ENCODE results near the gene AADACL4. TPM values are rescaled to one million over a fixed set of nuclear protein-coding genes. Genes with fewer than 3 reads are reported as not detected.

AADACL4 gene
- total and polyA plus RNA-seq, 2 donors (not counting 1 experiment from before 2014, with no cell fraction given): not detected

GRCh38 chr1:12604114-12604874, 39.6 kb upstream of the AADACL4 start:
- Histone ChIP-seq H3K79me2 (ENCODE audit: control insufficient read depth, insufficient read depth, low read length) (no peaks in the 10 kb centered on the region), H4K20me1 (ENCODE audit: control insufficient read depth, insufficient read depth, low read length, poor library complexity, severe bottlenecking) (no peaks in the 10 kb centered on the region), H3K4me1 (ENCODE audit: control insufficient read depth in 2 of 2, insufficient read depth in 2 of 2, low read length in 2 of 2) (no peaks in the 10 kb centered on the region), H3K27me3 (replicated peaks in 1 of 4; ENCODE audit: control extremely low read depth in 1 of 4, control insufficient read depth in 3 of 4, insufficient read depth in 4 of 4, low read length in 3 of 4) (no peaks in the 10 kb centered on the region), H3K4me2 (replicated peaks; ENCODE audit: low read depth, low read length, poor library complexity, severe bottlenecking) (no peak overlapping the region), H2AFZ (ENCODE audit: insufficient read depth, low read depth, low read length, poor library complexity, severe bottlenecking) (no peak overlapping the region), H3K9me3 (ENCODE audit: control extremely low read depth in 1 of 3, control insufficient read depth in 2 of 3, insufficient read depth in 1 of 3, low read length in 2 of 3) (no peaks in the 10 kb centered on the region), H3K4me3 (ENCODE audit: control extremely low read depth in 1 of 5, extremely low read depth in 1 of 5, insufficient read depth in 1 of 5, low read depth in 2 of 5, low read length in 4 of 5) (no peak overlapping the region), H3K36me3 (replicated peaks in 1 of 2; ENCODE audit: control extremely low read depth in 1 of 2, control insufficient read depth in 1 of 2, extremely low read depth in 1 of 2, insufficient read depth in 2 of 2, low read length in 1 of 2) (no peaks in the 10 kb centered on the region), H3K9ac (ENCODE audit: low read length) (no peak overlapping the region), H3K27ac (ENCODE audit: low read length in 2 of 2) (no peak overlapping the region)
- no peaks in the 10 kb centered on the region for H3K4me1 Mint-ChIP-seq
- peaks cover 7% of the 10 kb centered on the region for H3K27me3 Mint-ChIP-seq
- no peak overlapping the region for H3K4me3 Mint-ChIP-seq
- 66% methylated on average over 7 of the region's 16 CpGs for WGBS (ENCODE audit: insufficient coverage)
- no peaks in the 10 kb centered on the region for H3K9me3 Mint-ChIP-seq (ENCODE audit: insufficient read depth)
- intact Hi-C loops (cut with micrococcal nuclease): no loop called here
- ATAC-seq (ENCODE audit: low read depth) (no peak), DNase-seq (no peak)
- CTCF ChIA-PET: interaction anchor here (1.5 kb wide), 1 partner anchor 11 kb away, joined by 5 read pairs; no protein-coding TSS in a partner anchor
- POLR2A ChIA-PET: no interaction called here
- H3K27ac Mint-ChIP-seq: no peak overlapping the region
- no peak for TF ChIP-seq EZH2 (IDR thresholded peaks at IDR 0.05; ENCODE audit: borderline replicate concordance, insufficient read depth, low read depth, low read length, poor library complexity, severe bottlenecking)
- no peak for TF ChIP-seq CTCF (IDR thresholded peaks at IDR 0.05)

- ChIA-PET CTCF (interaction anchor here (1.5 kb wide), 1 partner anchor 11 kb away, joined by 5 read pairs; no protein-coding TSS in a partner anchor), POLR2A (no interaction called here)
- Histone ChIP-seq H3K4me2 (replicated peaks; ENCODE audit: low read depth, low read length, poor library complexity, severe bottlenecking) (no peak overlapping the region), H3K4me3 (ENCODE audit: control extremely low read depth in 1 of 5, extremely low read depth in 1 of 5, insufficient read depth in 1 of 5, low read depth in 2 of 5, low read length in 4 of 5) (no peak overlapping the region), H3K27me3 (replicated peaks in 1 of 4; ENCODE audit: control extremely low read depth in 1 of 4, control insufficient read depth in 3 of 4, insufficient read depth in 4 of 4, low read length in 3 of 4) (no peaks in the 10 kb centered on the region), H4K20me1 (ENCODE audit: control insufficient read depth, insufficient read depth, low read length, poor library complexity, severe bottlenecking) (no peaks in the 10 kb centered on the region), H3K79me2 (ENCODE audit: control insufficient read depth, insufficient read depth, low read length) (no peaks in the 10 kb centered on the region), H3K9ac (ENCODE audit: low read length) (no peak overlapping the region), H3K27ac (ENCODE audit: low read length in 2 of 2) (no peak overlapping the region), H3K36me3 (replicated peaks in 1 of 2; ENCODE audit: control extremely low read depth in 1 of 2, control insufficient read depth in 1 of 2, extremely low read depth in 1 of 2, insufficient read depth in 2 of 2, low read length in 1 of 2) (no peaks in the 10 kb centered on the region), H3K4me1 (ENCODE audit: control insufficient read depth in 2 of 2, insufficient read depth in 2 of 2, low read length in 2 of 2) (no peaks in the 10 kb centered on the region), H2AFZ (ENCODE audit: insufficient read depth, low read depth, low read length, poor library complexity, severe bottlenecking) (no peak overlapping the region), H3K9me3 (ENCODE audit: control extremely low read depth in 1 of 3, control insufficient read depth in 2 of 3, insufficient read depth in 1 of 3, low read length in 2 of 3) (no peaks in the 10 kb centered on the region)
- intact Hi-C loops (cut with micrococcal nuclease): no loop called here
- no peak for DNase-seq
- Mint-ChIP-seq H3K9me3 (ENCODE audit: insufficient read depth) (no peaks in the 10 kb centered on the region), H3K4me1 (no peaks in the 10 kb centered on the region), H3K27me3 (peaks cover 6% of the 10 kb centered on the region), H3K4me3 (no peak overlapping the region), H3K27ac (no peak overlapping the region)
- 67% methylated on average over 1 of the region's 9 CpGs for WGBS (ENCODE audit: insufficient coverage)
- ATAC-seq (ENCODE audit: low read depth): no peak
- TF ChIP-seq CTCF (IDR thresholded peaks at IDR 0.05) (no peak), EZH2 (IDR thresholded peaks at IDR 0.05; ENCODE audit: borderline replicate concordance, insufficient read depth, low read depth, low read length, poor library complexity, severe bottlenecking) (no peak)
Observed at GRCh38 chr1:12604986-12605385, 38.9 kb upstream of the AADACL4 start.

Data from B cell (primary cell).